ENCODE results near the gene CNTN5.
"Not testable (repeated sequence)": the region's sequence is repeated elsewhere in the genome, so short reads cannot be mapped to it uniquely, and the experiment has no call there.

- TF ChIP-seq CTCF, POLR2A (IDR thresholded peaks at IDR 0.05): not testable (repeated sequence)
Measured at GRCh38 chr11:100257238-100257803, 1236.6 kb downstream of the CNTN5 start.

All from uterus (tissue), 2 donors.